GM18526 (cell line): ENCODE measurements around the gene SMIM15.
A peak's percentile ranks its signal among the peaks of the same experiment; 100 is the strongest.

ENCODE experiments used
- POLR2A ChIP-seq: IDR thresholded peaks from 3 replicates; pipeline ENCODE4 v1.6.1; 2011; ENCODE audit not compliant: insufficient read length; ENCODE audit errors: extremely low read depth

The SMIM15 gene

GRCh38 chr5:61162010-61162831, at the start of gene SMIM15:
Gene SMIM15 (minus strand): TSS chr5:61162468. CDS start chr5:61160171, 2,297 bp downstream.
- TF ChIP-seq POLR2A: peak; percentile 81

- TF ChIP-seq POLR2A: no peak
These were observed 45.6 kb upstream of the SMIM15 start for GRCh38 chr5:61207884-61208283.

- no peak for TF ChIP-seq POLR2A
These were observed 42.7 kb upstream of the SMIM15 start for GRCh38 chr5:61205013-61205412.

GRCh38 chr5:61202213-61202612, 39.9 kb upstream of the SMIM15 start:
- no peak for TF ChIP-seq POLR2A

GRCh38 chr5:61200582-61201155, 38.4 kb upstream of the SMIM15 start:
- TF ChIP-seq POLR2A: no peak

- no peak for TF ChIP-seq POLR2A
These were observed 36.3 kb upstream of the SMIM15 start for GRCh38 chr5:61198606-61199005.

GRCh38 chr5:61186634-61187033, 24.4 kb upstream of the SMIM15 start:
- TF ChIP-seq POLR2A: no peak

- TF ChIP-seq POLR2A: no peak
These were observed 22.4 kb upstream of the SMIM15 start for GRCh38 chr5:61184708-61185107.

GRCh38 chr5:61183538-61183937, 21.3 kb upstream of the SMIM15 start:
- no peak for TF ChIP-seq POLR2A

- TF ChIP-seq POLR2A: no peak
These were observed 20.2 kb upstream of the SMIM15 start for GRCh38 chr5:61182449-61182848.

GRCh38 chr5:61180886-61181285, 18.6 kb upstream of the SMIM15 start:
- no peak for TF ChIP-seq POLR2A

GRCh38 chr5:61178702-61179101, 16.4 kb upstream of the SMIM15 start:
- no peak for TF ChIP-seq POLR2A

- no peak for TF ChIP-seq POLR2A
These were observed 15.4 kb upstream of the SMIM15 start for GRCh38 chr5:61177716-61178115.

- no peak for TF ChIP-seq POLR2A
These were observed 14.8 kb upstream of the SMIM15 start for GRCh38 chr5:61177070-61177469.

GRCh38 chr5:61176631-61177030, 14.4 kb upstream of the SMIM15 start:
- TF ChIP-seq POLR2A: no peak

GRCh38 chr5:61171479-61171878, 9.2 kb upstream of the SMIM15 start:
- TF ChIP-seq POLR2A: no peak

GRCh38 chr5:61168951-61169350, 6.7 kb upstream of the SMIM15 start:
- TF ChIP-seq POLR2A: no peak
